HepG2 (cell line): Measurements from ENCODE around the gene MYO7A. TPM values are rescaled to one million over a fixed set of nuclear protein-coding genes. Genes with fewer than 3 reads are reported as not detected.

Experiments
- CSRNP1 ChIP-seq: sonication (generic); formaldehyde crosslinking; IDR thresholded peaks from 2 replicates; pipeline ENCODE4 v1.8.1; 2023; ENCODE audit warnings: mild to moderate bottlenecking, missing genetic modification reagents
- E2F5 ChIP-seq: sonication (generic); formaldehyde crosslinking; conservative IDR thresholded peaks from 2 replicates; pipeline ENCODE4 v1.4.0; 2020; ENCODE audit warnings: missing genetic modification reagents
- ETV5 ChIP-seq: IDR thresholded peaks from 2 replicates; pipeline ENCODE4 v1.6.1; 2018; ENCODE audit warnings: missing biosample characterization, missing genetic modification reagents, inconsistent platforms, borderline replicate concordance
- HIVEP1 ChIP-seq: sonication (generic); formaldehyde crosslinking; IDR thresholded peaks from 2 replicates; pipeline ENCODE4 v1.4.0; 2020; ENCODE audit warnings: mild to moderate bottlenecking, missing genetic modification reagents
- LRRFIP1 ChIP-seq: sonication (generic); formaldehyde crosslinking; conservative IDR thresholded peaks from 2 replicates; pipeline ENCODE4 v1.4.0; 2020; ENCODE audit warnings: missing genetic modification reagents
- MED13 ChIP-seq: sonication (generic); formaldehyde crosslinking; IDR thresholded peaks from 2 replicates; pipeline ENCODE4 v1.5.0; 2020; ENCODE audit warnings: missing genetic modification reagents
- RARG ChIP-seq: sonication (generic); formaldehyde crosslinking; IDR thresholded peaks from 2 replicates; pipeline ENCODE4 v1.4.0; 2020; ENCODE audit warnings: low read depth, mild to moderate bottlenecking, missing genetic modification reagents
- REST ChIP-seq, 2 experiments: IDR thresholded peaks; 2 replicates each; pipeline ENCODE4 v1.6.1; 2011 to 2012; ENCODE audit warnings: low read length in 2 of 2, borderline replicate concordance in 1 of 2, low read depth in 1 of 2, mild to moderate bottlenecking in 1 of 2, moderate library complexity in 1 of 2
- RNF2 ChIP-seq: fragments of 450-650 bp; conservative IDR thresholded peaks from 2 replicates; pipeline ENCODE4 v1.6.1; 2016; ENCODE audit warnings: low read depth
- ZBTB25 ChIP-seq: IDR thresholded peaks from 2 replicates; pipeline ENCODE4 v1.6.1; 2018; ENCODE audit warnings: missing genetic modification reagents
- ZFP62 ChIP-seq: sonication (generic); formaldehyde crosslinking; IDR thresholded peaks from 2 replicates; pipeline ENCODE4 v1.4.0; 2020; ENCODE audit warnings: missing genetic modification reagents
- ZKSCAN8 ChIP-seq: IDR thresholded peaks from 2 replicates; pipeline ENCODE4 v1.6.1; 2016; ENCODE audit warnings: borderline replicate concordance, missing genetic modification reagents, missing compliant biosample characterization
- ZNF691 ChIP-seq: sonication (generic); formaldehyde crosslinking; IDR thresholded peaks from 2 replicates; pipeline ENCODE4 v1.4.0; 2020; ENCODE audit warnings: missing genetic modification reagents, low read depth, mild to moderate bottlenecking, borderline replicate concordance
- ZNF766 ChIP-seq: sonication (generic); formaldehyde crosslinking; IDR thresholded peaks from 2 replicates; pipeline ENCODE4 v1.5.0; 2020; ENCODE audit warnings: missing genetic modification reagents, borderline replicate concordance
- ZNF83 ChIP-seq: sonication (generic); formaldehyde crosslinking; IDR thresholded peaks from 2 replicates; pipeline ENCODE4 v1.4.0; 2020; ENCODE audit warnings: missing genetic modification reagents, mild to moderate bottlenecking, borderline replicate concordance
- ZNF883 ChIP-seq: sonication (generic); formaldehyde crosslinking; IDR thresholded peaks from 2 replicates; pipeline ENCODE4 v1.5.1; 2020; ENCODE audit warnings: mild to moderate bottlenecking, missing genetic modification reagents; ENCODE audit errors: not compliant biosample characterization
- polyA plus RNA-seq, 8 experiments: library from polyadenylated mRNA; depleted of rRNA in 3 of 8; stranded (reverse) in 7 of 8; unstranded in 1 of 8; fragments of >200 nt; fragmentation: Illumina TruSeq in 4 of 8; extraction: Trizol in 4 of 8; gene quantifications; 2 replicates each; pipeline versions ENCODE4 v1.2.1 to v1.2.3, GENCODE V29; 2011 to 2016; ENCODE audit warnings: low read depth in 4 of 8, missing spikeins in 1 of 8, mixed read lengths in 1 of 8; ENCODE audit not compliant: insufficient read depth in 1 of 8
- total RNA-seq, 5 experiments: library from RNA; depleted of rRNA; stranded (reverse); fragments of >200 nt; fragmentation: Illumina TruSeq; extraction: Trizol; gene quantifications; 2 replicates each; pipeline ENCODE4 v1.2.3, GENCODE V29; 2016; ENCODE audit warnings: low read depth in 1 of 5

MYO7A gene
- total and polyA plus RNA-seq, 2 of the 13 experiments (the other 11 are each of a cell fraction or from before 2014, with no cell fraction given), result 7.5 to 10.0 TPM

GRCh38 chr11:77095551-77096490 is 32.2 kb upstream of the MYO7A start (continued):
- TF ChIP-seq HIVEP1 (CRISPR knock-in tag), result no peak
- no peak for TF ChIP-seq ZNF883 (CRISPR knock-in tag)
- TF ChIP-seq RARG (CRISPR knock-in tag), result no peak
- no peak for TF ChIP-seq LRRFIP1
- no peak; the same call in 1 of the 2 replicates for TF ChIP-seq ZNF766 (CRISPR knock-in tag)
- TF ChIP-seq ZFP62 (CRISPR knock-in tag), result no peak
- TF ChIP-seq RNF2, result no peak
- no peak for TF ChIP-seq MED13 (CRISPR knock-in tag)
- peak; percentile 79; the same call in 1 of the 2 replicates for TF ChIP-seq ETV5 (CRISPR knock-in tag)
- no peak for TF ChIP-seq ZNF83 (CRISPR knock-in tag)
- no peak for TF ChIP-seq E2F5 (CRISPR knock-in tag)
- no peak for TF ChIP-seq CSRNP1
- no peak for TF ChIP-seq REST (IDR thresholded peaks at IDR 0.05; ENCODE audit: borderline replicate concordance in 1 of 2, low read depth in 1 of 2, low read length in 2 of 2)
- TF ChIP-seq ZNF691 (CRISPR knock-in tag), result no peak
- TF ChIP-seq ZKSCAN8, result peak; percentile 62; the same call in 1 of the 2 replicates
- 0 out of 2 replicates have a peak, but pooled peaks have one; percentile 23 for TF ChIP-seq ZBTB25
